IMR-90 (cell line): ENCODE results near the gene TNFRSF13B. TPM values are rescaled to one million over a fixed set of nuclear protein-coding genes. Genes with fewer than 3 reads are reported as not detected.

Source experiments
- ATAC-seq: fragments of 200-7000 bp; cut with Tn5 transposase; 2 replicates; pipeline ENCODE4 v1.9.1; 2020; ENCODE audit warnings: low read depth, mild to moderate bottlenecking, moderate library complexity
- BruUV-seq: library from RNA; stranded (reverse); fragments of 400-500 nt; replicated peaks from 2 replicates; lab custom pipeline; 2021; lab: Mats Ljungman, UMichigan
- CTCF ChIA-PET: fragments of 300-600 bp; formaldehyde crosslinking; extraction: SDS; loops from one replicate; lab custom pipeline; 2021; ENCODE audit warnings: antibody characterized with exemption; lab: Yijun Ruan, JAX
- POLR2A ChIA-PET: fragments of 300-600 bp; sonication (Branson Sonifier 250); formaldehyde crosslinking; loops from one replicate; lab custom pipeline; 2022; ENCODE audit warnings: antibody characterized with exemption; ENCODE audit not compliant: unreplicated experiment; lab: Charles Lee
- DNase-seq: peaks from one replicate; pipeline ENCODE4 v3.0.0; 2013
- H2AFZ ChIP-seq: replicated peaks from 2 replicates; pipeline ENCODE3; 2013; ENCODE audit warnings: low read length, mild to moderate bottlenecking; ENCODE audit not compliant: poor library complexity
- H2AK5ac ChIP-seq: 2 replicates; pipeline ENCODE4 v1.6.1; 2013; ENCODE audit warnings: low read depth, low read length, inconsistent platforms
- H2AK9ac ChIP-seq: replicated peaks from 2 replicates; pipeline ENCODE3; 2013; ENCODE audit warnings: mild to moderate bottlenecking, low read depth, low read length, moderate library complexity; ENCODE audit not compliant: poor library complexity
- H2BK120ac ChIP-seq: 2 replicates; pipeline ENCODE4 v1.6.1; 2013; ENCODE audit warnings: low read depth, low read length, inconsistent platforms
- H2BK15ac ChIP-seq: 3 replicates; pipeline ENCODE4 v1.6.1; 2013; ENCODE audit warnings: low read depth, low read length, inconsistent platforms
- H2BK20ac ChIP-seq: 2 replicates; pipeline ENCODE4 v1.6.1; 2013; ENCODE audit warnings: low read depth, mild to moderate bottlenecking, inconsistent platforms, low read length, moderate library complexity
- H2BK5ac ChIP-seq: 2 replicates; pipeline ENCODE4 v1.6.1; 2013; ENCODE audit warnings: mild to moderate bottlenecking, low read depth, low read length, inconsistent platforms; ENCODE audit not compliant: poor library complexity, severe bottlenecking
- H3K14ac ChIP-seq: replicated peaks from 2 replicates; pipeline ENCODE4 v1.6.1; 2013; ENCODE audit warnings: low read depth, low read length, inconsistent platforms
- H3K18ac ChIP-seq: 2 replicates; pipeline ENCODE4 v1.6.1; 2013; ENCODE audit warnings: low read depth, low read length, control low read depth
- H3K23ac ChIP-seq: 2 replicates; pipeline ENCODE4 v1.6.1; 2013; ENCODE audit warnings: low read depth, low read length, inconsistent platforms
- H3K27ac ChIP-seq: 2 replicates; pipeline ENCODE4 v1.5.1; 2013; ENCODE audit warnings: mild to moderate bottlenecking, control low read depth, low read length; ENCODE audit not compliant: insufficient read depth
- H3K27me3 ChIP-seq: 2 replicates; pipeline ENCODE4 v1.6.1; 2013; ENCODE audit warnings: low read length; ENCODE audit not compliant: control insufficient read depth, insufficient read depth
- H3K36me3 ChIP-seq: 2 replicates; pipeline ENCODE4 v1.6.1; 2013; ENCODE audit warnings: low read length, mixed read lengths; ENCODE audit not compliant: control insufficient read depth, insufficient read depth
- H3K4ac ChIP-seq: 2 replicates; pipeline ENCODE4 v1.6.1; 2013; ENCODE audit warnings: low read depth, low read length, inconsistent platforms
- H3K4me1 ChIP-seq: 2 replicates; pipeline ENCODE4 v1.6.1; 2013; ENCODE audit warnings: low read length, mixed read lengths; ENCODE audit not compliant: control insufficient read depth, insufficient read depth
- H3K4me2 ChIP-seq: 2 replicates; pipeline ENCODE4 v1.6.1; 2013; ENCODE audit warnings: low read depth, mild to moderate bottlenecking, control low read depth, low read length, moderate library complexity
- H3K4me3 ChIP-seq: 2 replicates; pipeline ENCODE4 v1.5.1; 2013; ENCODE audit warnings: low read depth, mild to moderate bottlenecking, control low read depth, low read length, moderate library complexity; ENCODE audit not compliant: insufficient read depth
- H3K56ac ChIP-seq: 2 replicates; pipeline ENCODE4 v1.6.1; 2013; ENCODE audit warnings: low read length, inconsistent platforms; ENCODE audit not compliant: insufficient read depth; ENCODE audit errors: extremely low read depth
- H3K79me1 ChIP-seq, 2 experiments: 2 replicates each; pipeline ENCODE4 v1.6.1; 2013; ENCODE audit warnings: low read length in 2 of 2, inconsistent platforms in 1 of 2, low read depth in 1 of 2
- H3K9ac ChIP-seq: 2 replicates; pipeline ENCODE4 v1.6.1; 2013; ENCODE audit warnings: low read depth, low read length, control low read depth
- H3K9me1 ChIP-seq: 2 replicates; pipeline ENCODE4 v1.6.1; 2013; ENCODE audit warnings: low read length, inconsistent platforms; ENCODE audit not compliant: insufficient read depth
- H3K9me3 ChIP-seq: 2 replicates; pipeline ENCODE4 v1.6.1; 2013; ENCODE audit warnings: low read length; ENCODE audit not compliant: control insufficient read depth, insufficient read depth
- H4K20me1 ChIP-seq: 2 replicates; pipeline ENCODE4 v1.6.1; 2013; ENCODE audit warnings: low read length, inconsistent platforms; ENCODE audit not compliant: insufficient read depth
- H4K5ac ChIP-seq: 2 replicates; pipeline ENCODE4 v1.6.1; 2013; ENCODE audit warnings: mild to moderate bottlenecking, low read depth, low read length, control low read depth
- H4K8ac ChIP-seq, 2 experiments: 2 replicates each; pipeline ENCODE4 v1.6.1; 2013; ENCODE audit warnings: low read depth in 2 of 2, low read length in 2 of 2, control low read depth in 1 of 2, inconsistent platforms in 1 of 2
- H4K91ac ChIP-seq: 2 replicates; pipeline ENCODE4 v1.6.1; 2013; ENCODE audit warnings: low read depth, low read length, inconsistent platforms; ENCODE audit not compliant: insufficient read depth
- CHD1 ChIP-seq: IDR thresholded peaks from 2 replicates; pipeline ENCODE4 v1.6.1; 2012; ENCODE audit warnings: low read depth, low read length, improper control_type of control experiment
- MAZ ChIP-seq: IDR thresholded peaks from 2 replicates; pipeline ENCODE4 v1.6.1; 2012; ENCODE audit warnings: low read depth, mild to moderate bottlenecking, low read length, improper control_type of control experiment, moderate library complexity, borderline replicate concordance
- WGBS, 2 experiments: methylation state at CpG; one replicate each; pipeline versions ENCODE4 v1.1.5 to v1.1.7; 2013; ENCODE audit warnings: missing lambda C conversion rate in 2 of 2; ENCODE audit not compliant: insufficient read length in 1 of 2; ENCODE audit errors: extremely low coverage in 2 of 2; 5-methylcytosine and 5-hydroxymethylcytosine counted together
- dilution Hi-C: fragments of 300-500 bp; cut with HindIII; formaldehyde crosslinking; loops from one replicate; pipeline ENCODE4 v1.14.3; 2018; ENCODE audit warnings: low sequenced_read_pairs; ENCODE audit not compliant: unreplicated experiment
- in situ Hi-C: fragments of 300-500 bp; cut with MboI; formaldehyde crosslinking; loops from 3 replicates; pipeline ENCODE4 v1.14.3; 2019; ENCODE audit warnings: low sequenced_read_pairs, inconsistent platforms, mixed read lengths
- intact Hi-C: fragments of 100-400 bp; cut with micrococcal nuclease; formaldehyde crosslinking; loops from 2 replicates; pipeline ENCODE4 v1.10.0; 2022
- polyA plus RNA-seq, 3 experiments: library from polyadenylated mRNA; depleted of rRNA; stranded (reverse); fragments of >200 nt; gene quantifications; 2 replicates each; pipeline ENCODE4 v1.2.3, GENCODE V29; 2012; ENCODE audit warnings: low replicate concordance in 1 of 3
- total RNA-seq: library from RNA; depleted of rRNA; stranded (reverse); fragments of >200 nt; gene quantifications from 2 replicates; pipeline ENCODE4 v1.2.3, GENCODE V29; 2012
- TF ChIP-seq, protein P1 (sequence below): conservative IDR thresholded peaks from 2 replicates; pipeline ENCODE4 v1.5.1; 2012; ENCODE audit warnings: mild to moderate bottlenecking, low read depth, low read length, improper control_type of control experiment

The TNFRSF13B gene
- total and polyA plus RNA-seq, 2 of the 4 experiments (the other 2 are of a cell fraction): not detected

DNA sequence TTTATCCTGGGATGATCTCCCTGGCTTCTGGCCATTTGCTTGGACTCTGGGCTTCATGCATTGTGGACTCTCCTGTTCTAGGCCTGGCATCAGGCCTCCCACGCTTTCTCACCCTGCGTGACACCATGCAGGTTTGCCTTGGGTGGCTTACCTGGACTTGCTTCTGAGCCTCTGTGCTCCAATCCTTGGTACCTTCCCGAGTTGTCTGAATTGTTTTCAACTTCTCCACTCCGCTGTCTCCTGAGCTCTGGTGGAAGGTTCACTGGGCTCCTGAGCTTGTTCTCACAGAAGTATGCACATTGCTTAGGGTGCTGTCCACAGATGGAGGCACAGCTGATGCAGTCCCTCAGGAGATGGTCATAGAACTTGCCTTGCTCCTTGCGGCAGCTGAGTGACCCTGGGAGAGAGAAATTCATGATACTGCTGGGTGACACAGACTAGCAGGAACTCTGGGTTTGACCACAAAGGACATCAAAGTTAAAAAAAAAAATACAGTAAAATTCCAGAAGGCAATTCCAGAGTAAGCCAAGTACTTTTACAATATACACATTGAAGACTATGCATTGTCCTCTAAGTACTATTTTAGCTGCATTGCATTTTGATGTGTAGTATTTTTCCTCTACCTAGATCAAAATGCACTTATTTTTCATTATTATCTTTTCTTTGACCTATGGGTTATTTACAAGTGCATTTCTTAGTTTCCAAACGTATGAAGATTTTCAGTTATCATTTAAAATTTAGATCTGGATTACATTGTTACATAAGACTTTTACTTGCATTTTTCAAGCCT lies 23.1 kb downstream of the TNFRSF13B start:
- no peak overlapping the region for H2AFZ ChIP-seq
- H2BK15ac ChIP-seq: no peak overlapping the region
- 89% methylated on average over 3 of the region's 6 CpGs; no CpG with 5 or more reads in 1 of the 2 experiments for WGBS, 2 experiments
- no peaks in the 10 kb centered on the region for H3K36me3 ChIP-seq
- peaks cover 9% of the 10 kb centered on the region for H3K9me3 ChIP-seq
- no peak overlapping the region for H3K18ac ChIP-seq
- no peak overlapping the region for H3K4me2 ChIP-seq
- dilution Hi-C loops: no loop called here
- no peak overlapping the region for H3K9ac ChIP-seq
- no peak overlapping the region for H2AK9ac ChIP-seq
- H2BK20ac ChIP-seq: no peak overlapping the region
- DNase-seq (no peak), ATAC-seq (no peak)
- peaks cover 22% of the 10 kb centered on the region for H3K27me3 ChIP-seq
- H3K27ac ChIP-seq: no peak overlapping the region
- no peak overlapping the region for H4K5ac ChIP-seq
- POLR2A ChIA-PET: no interaction called here
- TF ChIP-seq, protein P1, sequence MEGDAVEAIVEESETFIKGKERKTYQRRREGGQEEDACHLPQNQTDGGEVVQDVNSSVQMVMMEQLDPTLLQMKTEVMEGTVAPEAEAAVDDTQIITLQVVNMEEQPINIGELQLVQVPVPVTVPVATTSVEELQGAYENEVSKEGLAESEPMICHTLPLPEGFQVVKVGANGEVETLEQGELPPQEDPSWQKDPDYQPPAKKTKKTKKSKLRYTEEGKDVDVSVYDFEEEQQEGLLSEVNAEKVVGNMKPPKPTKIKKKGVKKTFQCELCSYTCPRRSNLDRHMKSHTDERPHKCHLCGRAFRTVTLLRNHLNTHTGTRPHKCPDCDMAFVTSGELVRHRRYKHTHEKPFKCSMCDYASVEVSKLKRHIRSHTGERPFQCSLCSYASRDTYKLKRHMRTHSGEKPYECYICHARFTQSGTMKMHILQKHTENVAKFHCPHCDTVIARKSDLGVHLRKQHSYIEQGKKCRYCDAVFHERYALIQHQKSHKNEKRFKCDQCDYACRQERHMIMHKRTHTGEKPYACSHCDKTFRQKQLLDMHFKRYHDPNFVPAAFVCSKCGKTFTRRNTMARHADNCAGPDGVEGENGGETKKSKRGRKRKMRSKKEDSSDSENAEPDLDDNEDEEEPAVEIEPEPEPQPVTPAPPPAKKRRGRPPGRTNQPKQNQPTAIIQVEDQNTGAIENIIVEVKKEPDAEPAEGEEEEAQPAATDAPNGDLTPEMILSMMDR: no peak
- no peak for TF ChIP-seq MAZ
- TF ChIP-seq CHD1: no peak
- H3K9me1 ChIP-seq: no peaks in the 10 kb centered on the region
- no peak overlapping the region for H4K8ac ChIP-seq
- no peak overlapping the region for H3K14ac ChIP-seq
- H3K23ac ChIP-seq: no peak overlapping the region
- H4K20me1 ChIP-seq: no peaks in the 10 kb centered on the region
- H2AK5ac ChIP-seq: no peak overlapping the region
- no peaks in the 10 kb centered on the region for H3K4me1 ChIP-seq
- intact Hi-C loops: no loop called here
- BruUV-seq: no TSS peak
- no peak overlapping the region for H3K4ac ChIP-seq
- H2BK5ac ChIP-seq: no peak overlapping the region
- in situ Hi-C loops: no loop called here
- H3K4me3 ChIP-seq: no peak overlapping the region
- CTCF ChIA-PET: no interaction called here
- no peak overlapping the region for H2BK120ac ChIP-seq
- no peaks in the 10 kb centered on the region for H3K79me1 ChIP-seq
- H4K91ac ChIP-seq: no peak overlapping the region
- H3K56ac ChIP-seq: no peak overlapping the region
